HEK293 (cell line): ENCODE measurements around the gene RAF1.

Source experiments
- CTCF ChIA-PET: fragments of 350-600 bp; formaldehyde crosslinking; extraction: SDS; loops from one replicate; lab custom pipeline; 2021; ENCODE audit warnings: antibody characterized with exemption; lab: Yijun Ruan, JAX
- POLR2A ChIA-PET: fragments of 300-600 bp; formaldehyde crosslinking; extraction: SDS; loops from one replicate; lab custom pipeline; 2020; ENCODE audit warnings: antibody characterized with exemption, inconsistent platforms; lab: Yijun Ruan, JAX
- H3K27ac ChIP-seq: fragments of 200-500 bp; sonication (Bioruptor generic); 2 replicates; pipeline ENCODE4 v1.5.1; 2014; ENCODE audit warnings: low read depth, low read length, control low read depth, inconsistent platforms; ENCODE audit errors: extremely low read depth
- H3K36me3 ChIP-seq, 2 experiments: fragments of 200-500 bp in 1 of 2; sonication (Bioruptor generic) in 1 of 2; 1 replicate in 1 of 2; 2 replicates in 1 of 2; pipeline ENCODE4 v1.5.1; 2014 to 2017; ENCODE audit warnings: inconsistent platforms in 2 of 2, low read length in 2 of 2; ENCODE audit not compliant: control insufficient read depth in 2 of 2, insufficient read depth in 1 of 2
- H3K4me1 ChIP-seq: fragments of 200-500 bp; sonication (Bioruptor generic); 2 replicates; pipeline ENCODE4 v1.5.1; 2014; ENCODE audit warnings: mild to moderate bottlenecking, low read length, inconsistent platforms; ENCODE audit not compliant: control insufficient read depth, insufficient read depth
- H3K4me3 ChIP-seq: 2 replicates; pipeline ENCODE4 v1.5.1; 2011; ENCODE audit warnings: low read depth, mild to moderate bottlenecking, control low read depth, low read length, moderate library complexity
- H3K9me3 ChIP-seq: fragments of 200-500 bp; sonication (Bioruptor generic); 2 replicates; pipeline ENCODE4 v1.5.1; 2014; ENCODE audit warnings: low read depth, low read length, inconsistent platforms; ENCODE audit not compliant: control insufficient read depth, insufficient read depth
- KLF7 ChIP-seq: fragments of 450-650 bp; formaldehyde crosslinking; IDR thresholded peaks from 2 replicates; pipeline ENCODE4 v1.5.1; 2016; ENCODE audit warnings: missing biosample characterization, missing genetic modification characterization, borderline replicate concordance
- MZF1 ChIP-seq: fragments of 450-650 bp; formaldehyde crosslinking; IDR thresholded peaks from 2 replicates; pipeline ENCODE4 v1.5.1; 2017; ENCODE audit warnings: missing biosample characterization, missing genetic modification characterization, borderline replicate concordance
- RBAK ChIP-seq: fragments of 450-650 bp; formaldehyde crosslinking; IDR thresholded peaks from 2 replicates; pipeline ENCODE4 v1.5.1; 2016; ENCODE audit warnings: missing biosample characterization, missing genetic modification characterization
- SETDB1 ChIP-seq: IDR thresholded peaks from one replicate; pipeline ENCODE4 v1.6.1; 2017; ENCODE audit warnings: mild to moderate bottlenecking, low read length, moderate library complexity, mixed read lengths; ENCODE audit not compliant: insufficient read length
- TCF7L2 ChIP-seq: IDR thresholded peaks from 2 replicates; pipeline ENCODE4 v1.6.1; 2011; ENCODE audit warnings: low read depth, mild to moderate bottlenecking, inconsistent platforms, low read length, moderate library complexity, borderline replicate concordance
- ZBTB7A ChIP-seq: fragments of 450-650 bp; formaldehyde crosslinking; IDR thresholded peaks from 2 replicates; pipeline ENCODE4 v1.5.1; 2016; ENCODE audit warnings: low read depth, missing biosample characterization, missing genetic modification characterization
- ZNF121 ChIP-seq: fragments of 450-650 bp; formaldehyde crosslinking; IDR thresholded peaks from 2 replicates; pipeline ENCODE4 v1.5.1; 2016; ENCODE audit warnings: missing biosample characterization, missing genetic modification characterization
- ZNF132 ChIP-seq: fragments of 450-650 bp; formaldehyde crosslinking; IDR thresholded peaks from 2 replicates; pipeline ENCODE4 v1.5.1; 2017; ENCODE audit warnings: missing biosample characterization, missing genetic modification characterization, borderline replicate concordance
- ZNF146 ChIP-seq: fragments of 450-650 bp; formaldehyde crosslinking; IDR thresholded peaks from 2 replicates; pipeline ENCODE4 v1.5.1; 2016; ENCODE audit warnings: missing biosample characterization, missing genetic modification characterization
- ZNF19 ChIP-seq: fragments of 450-650 bp; formaldehyde crosslinking; IDR thresholded peaks from 2 replicates; pipeline ENCODE4; 2016; ENCODE audit warnings: missing biosample characterization, missing genetic modification characterization, low read depth
- ZNF214 ChIP-seq: fragments of 450-650 bp; formaldehyde crosslinking; IDR thresholded peaks from 2 replicates; pipeline ENCODE4 v1.5.1; 2017; ENCODE audit warnings: missing biosample characterization, mild to moderate bottlenecking, missing genetic modification characterization, borderline replicate concordance
- ZNF274 ChIP-seq, 2 experiments: fragments of 200-500 bp in 1 of 2; fragments of 450-650 bp in 1 of 2; sonication (Bioruptor generic) in 1 of 2; formaldehyde crosslinking in 1 of 2; IDR thresholded peaks; 2 replicates each; pipeline versions ENCODE4 v1.5.1 to v1.6.1; 2014 to 2016; ENCODE audit warnings: borderline replicate concordance in 1 of 2, inconsistent platforms in 1 of 2, low read length in 1 of 2, missing biosample characterization in 1 of 2, missing genetic modification characterization in 1 of 2
- ZNF311 ChIP-seq: fragments of 450-650 bp; formaldehyde crosslinking; IDR thresholded peaks from 2 replicates; pipeline ENCODE4 v1.5.1; 2017; ENCODE audit warnings: missing biosample characterization, missing genetic modification characterization, borderline replicate concordance
- ZNF350 ChIP-seq: fragments of 450-650 bp; formaldehyde crosslinking; IDR thresholded peaks from 2 replicates; pipeline ENCODE4 v1.5.0; 2017; ENCODE audit warnings: missing biosample characterization, mild to moderate bottlenecking, missing genetic modification characterization
- ZNF433 ChIP-seq: fragments of 450-650 bp; formaldehyde crosslinking; IDR thresholded peaks from 2 replicates; pipeline ENCODE4 v1.5.1; 2016; ENCODE audit warnings: missing biosample characterization, missing genetic modification characterization, low read depth
- ZNF501 ChIP-seq: fragments of 450-650 bp; formaldehyde crosslinking; IDR thresholded peaks from 2 replicates; pipeline ENCODE4 v1.5.1; 2016; ENCODE audit warnings: missing biosample characterization, missing genetic modification characterization
- ZNF544 ChIP-seq: fragments of 450-650 bp; formaldehyde crosslinking; IDR thresholded peaks from 2 replicates; pipeline ENCODE4 v1.5.0; 2017; ENCODE audit warnings: missing biosample characterization, missing genetic modification characterization
- ZNF623 ChIP-seq: fragments of 450-650 bp; formaldehyde crosslinking; IDR thresholded peaks from 2 replicates; pipeline ENCODE4 v1.5.1; 2016; ENCODE audit warnings: missing biosample characterization, missing genetic modification characterization
- ZNF629 ChIP-seq: fragments of 450-650 bp; formaldehyde crosslinking; IDR thresholded peaks from 2 replicates; pipeline ENCODE4 v1.5.1; 2017; ENCODE audit warnings: missing biosample characterization, missing genetic modification characterization
- ZNF654 ChIP-seq: fragments of 450-650 bp; formaldehyde crosslinking; IDR thresholded peaks from 2 replicates; pipeline ENCODE4 v1.5.1; 2016; ENCODE audit warnings: low read depth, missing biosample characterization, missing genetic modification characterization
- ZSCAN23 ChIP-seq: fragments of 450-650 bp; formaldehyde crosslinking; IDR thresholded peaks from 2 replicates; pipeline ENCODE4 v1.5.1; 2016; ENCODE audit warnings: missing biosample characterization, missing genetic modification characterization
- TF ChIP-seq, protein P1 (sequence below): fragments of 450-650 bp; formaldehyde crosslinking; IDR thresholded peaks from 2 replicates; pipeline ENCODE4 v1.5.1; 2017; ENCODE audit warnings: missing biosample characterization, missing genetic modification characterization
- TF ChIP-seq, protein P2 (sequence below): fragments of 450-650 bp; formaldehyde crosslinking; IDR thresholded peaks from 2 replicates; pipeline ENCODE4 v1.5.1; 2016; ENCODE audit warnings: missing biosample characterization, missing genetic modification characterization
- TF ChIP-seq, protein P3 (sequence below): fragments of 450-650 bp; formaldehyde crosslinking; IDR thresholded peaks from 2 replicates; pipeline ENCODE4 v1.5.1; 2016; ENCODE audit warnings: missing biosample characterization, missing genetic modification characterization

Gene RAF1

DNA sequence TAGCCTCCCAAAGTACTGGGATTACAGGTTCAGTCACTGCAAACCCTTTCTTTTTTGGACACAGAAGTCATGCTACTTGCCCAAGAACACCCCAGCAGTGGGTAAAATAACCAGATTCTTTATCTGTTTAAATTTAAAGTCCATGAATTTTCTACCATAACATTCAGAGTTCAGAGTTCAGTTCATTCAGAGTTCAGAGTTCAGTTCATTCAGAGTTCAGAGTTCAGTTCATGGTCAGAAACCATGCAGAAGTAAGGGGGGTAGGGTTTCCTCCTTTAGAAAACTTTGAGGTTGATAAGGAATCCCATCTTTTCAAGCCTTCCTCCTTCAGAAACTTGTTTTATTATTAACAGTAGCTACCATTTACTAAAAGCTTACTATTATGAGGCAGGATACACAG lies 43.2 kb downstream of the RAF1 start:
- POLR2A ChIA-PET: no interaction called here
- Histone ChIP-seq H3K4me3 (no peak overlapping the region), H3K9me3 (no peaks in the 10 kb centered on the region), H3K4me1 (0 out of 2 replicates have a peak, but pooled peaks cover 2% of the 10 kb centered on the region), H3K36me3 (peaks cover 19 to 26% of the 10 kb centered on the region in 2 experiments; a peak in 2 of 3 replicates), H3K27ac (no peak overlapping the region)
- TF ChIP-seq ZNF654 (tag by site-specific recombination): no peak
- no peak for TF ChIP-seq ZNF274 (IDR thresholded peaks at IDR 0.05; ENCODE audit: low read length)
- no peak for TF ChIP-seq ZNF274 (tag by site-specific recombination; IDR thresholded peaks at IDR 0.05; ENCODE audit: borderline replicate concordance)
- no peak for TF ChIP-seq TCF7L2
- TF ChIP-seq ZNF146 (tag by site-specific recombination): no peak
- no peak for TF ChIP-seq ZNF544
- TF ChIP-seq ZNF629 (tag by site-specific recombination): no peak
- TF ChIP-seq ZNF311 (tag by site-specific recombination): no peak
- no peak for TF ChIP-seq ZNF19 (tag by site-specific recombination)
- TF ChIP-seq, protein P1, sequence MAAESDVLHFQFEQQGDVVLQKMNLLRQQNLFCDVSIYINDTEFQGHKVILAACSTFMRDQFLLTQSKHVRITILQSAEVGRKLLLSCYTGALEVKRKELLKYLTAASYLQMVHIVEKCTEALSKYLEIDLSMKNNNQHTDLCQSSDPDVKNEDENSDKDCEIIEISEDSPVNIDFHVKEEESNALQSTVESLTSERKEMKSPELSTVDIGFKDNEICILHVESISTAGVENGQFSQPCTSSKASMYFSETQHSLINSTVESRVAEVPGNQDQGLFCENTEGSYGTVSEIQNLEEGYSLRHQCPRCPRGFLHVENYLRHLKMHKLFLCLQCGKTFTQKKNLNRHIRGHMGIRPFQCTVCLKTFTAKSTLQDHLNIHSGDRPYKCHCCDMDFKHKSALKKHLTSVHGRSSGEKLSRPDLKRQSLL (tag by site-specific recombination): no peak
- no peak for TF ChIP-seq ZNF214 (tag by site-specific recombination)
- TF ChIP-seq SETDB1: no peak
- no peak for TF ChIP-seq ZNF433 (tag by site-specific recombination)
- TF ChIP-seq, protein P2, sequence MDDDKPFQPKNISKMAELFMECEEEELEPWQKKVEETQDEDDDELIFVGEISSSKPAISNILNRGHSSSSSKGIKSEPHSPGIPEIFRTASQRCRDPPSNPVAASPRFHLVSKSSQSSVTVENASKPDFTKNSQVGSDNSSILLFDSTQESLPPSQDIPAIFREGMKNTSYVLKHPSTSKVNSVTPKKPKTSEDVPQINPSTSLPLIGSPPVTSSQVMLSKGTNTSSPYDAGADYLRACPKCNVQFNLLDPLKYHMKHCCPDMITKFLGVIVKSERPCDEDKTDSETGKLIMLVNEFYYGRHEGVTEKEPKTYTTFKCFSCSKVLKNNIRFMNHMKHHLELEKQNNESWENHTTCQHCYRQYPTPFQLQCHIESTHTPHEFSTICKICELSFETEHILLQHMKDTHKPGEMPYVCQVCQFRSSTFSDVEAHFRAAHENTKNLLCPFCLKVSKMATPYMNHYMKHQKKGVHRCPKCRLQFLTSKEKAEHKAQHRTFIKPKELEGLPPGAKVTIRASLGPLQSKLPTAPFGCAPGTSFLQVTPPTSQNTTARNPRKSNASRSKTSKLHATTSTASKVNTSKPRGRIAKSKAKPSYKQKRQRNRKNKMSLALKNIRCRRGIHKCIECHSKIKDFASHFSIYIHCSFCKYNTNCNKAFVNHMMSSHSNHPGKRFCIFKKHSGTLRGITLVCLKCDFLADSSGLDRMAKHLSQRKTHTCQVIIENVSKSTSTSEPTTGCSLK (tag by site-specific recombination): no peak
- no peak for TF ChIP-seq KLF7 (tag by site-specific recombination)
- CTCF ChIA-PET: interaction anchor here (0.6 kb wide), 1 partner anchor 22 kb away, joined by 5 read pairs; no protein-coding TSS in a partner anchor

DNA sequence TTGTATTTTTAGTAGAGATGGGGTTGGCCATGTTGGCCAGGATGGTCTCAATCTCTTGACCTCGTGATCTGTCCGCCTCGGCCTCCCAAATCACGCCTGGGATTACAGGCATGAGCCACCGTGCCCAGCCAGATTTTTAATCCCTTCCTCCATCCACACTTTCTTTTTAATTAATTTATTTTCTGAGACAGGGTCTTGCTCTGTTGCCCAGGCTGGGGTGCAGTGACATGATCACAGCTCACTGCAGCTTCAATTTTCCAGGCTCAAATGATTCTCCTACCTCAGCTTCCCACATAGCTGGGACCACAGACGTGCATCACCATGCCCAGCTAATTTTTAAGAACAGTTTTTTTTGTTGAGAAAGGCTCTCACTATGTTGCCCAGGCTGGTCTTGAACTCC lies 43.6 kb downstream of the RAF1 start:
- Histone ChIP-seq H3K27ac (no peak overlapping the region), H3K4me1 (no peaks in the 10 kb centered on the region), H3K9me3 (no peaks in the 10 kb centered on the region), H3K4me3 (no peak overlapping the region), H3K36me3 (peaks cover 21 to 30% of the 10 kb centered on the region in 2 experiments; a peak in 2 of 3 replicates)
- TF ChIP-seq MZF1: no peak
- peak; percentile 74; the same call in 1 of the 2 replicates for TF ChIP-seq ZNF121
- no peak for TF ChIP-seq ZNF132 (tag by site-specific recombination)
- no peak for TF ChIP-seq ZNF350 (tag by site-specific recombination)
- no peak for TF ChIP-seq ZNF501
- CTCF ChIA-PET: interaction anchor here (0.6 kb wide), 1 partner anchor 23 kb away, joined by 5 read pairs; no protein-coding TSS in a partner anchor
- POLR2A ChIA-PET: no interaction called here

DNA sequence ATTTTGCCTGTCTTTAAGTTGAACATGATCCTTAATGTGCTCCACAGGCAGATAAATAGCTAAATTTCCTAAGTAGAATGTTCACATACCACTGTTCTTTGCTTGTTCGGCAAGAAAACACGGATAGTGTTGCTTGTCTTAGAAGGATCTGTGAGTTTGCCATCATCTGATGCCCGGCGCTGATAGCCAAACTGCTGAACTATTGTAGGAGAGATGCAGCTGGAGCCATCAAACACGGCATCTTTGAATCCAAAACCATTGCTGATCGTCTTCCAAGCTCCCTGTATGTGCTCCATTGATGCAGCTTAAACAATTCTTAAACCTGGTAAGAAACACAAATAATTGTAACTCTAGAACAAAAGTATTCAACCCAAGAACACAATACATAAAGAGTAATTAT lies 45.5 kb downstream of the RAF1 start:
- no peaks in the 10 kb centered on the region for H3K9me3 ChIP-seq
- CTCF ChIA-PET: no interaction called here
- H3K27ac ChIP-seq: no peak overlapping the region
- no peaks in the 10 kb centered on the region for H3K4me1 ChIP-seq
- H3K36me3 ChIP-seq: peaks cover 25 to 36% of the 10 kb centered on the region in 2 experiments
- POLR2A ChIA-PET: interaction anchor here (0.6 kb wide), 1 partner anchor 22 kb away, joined by 3 read pairs; no protein-coding TSS in a partner anchor
- no peak overlapping the region for H3K4me3 ChIP-seq
- TF ChIP-seq ZNF623 (tag by site-specific recombination) (no peak), RBAK (tag by site-specific recombination) (no peak), ZBTB7A (tag by site-specific recombination) (no peak), ZSCAN23 (tag by site-specific recombination) (no peak), KLF7 (tag by site-specific recombination) (no peak)
- TF ChIP-seq, protein P2 (tag by site-specific recombination): no peak
- TF ChIP-seq, protein P3, sequence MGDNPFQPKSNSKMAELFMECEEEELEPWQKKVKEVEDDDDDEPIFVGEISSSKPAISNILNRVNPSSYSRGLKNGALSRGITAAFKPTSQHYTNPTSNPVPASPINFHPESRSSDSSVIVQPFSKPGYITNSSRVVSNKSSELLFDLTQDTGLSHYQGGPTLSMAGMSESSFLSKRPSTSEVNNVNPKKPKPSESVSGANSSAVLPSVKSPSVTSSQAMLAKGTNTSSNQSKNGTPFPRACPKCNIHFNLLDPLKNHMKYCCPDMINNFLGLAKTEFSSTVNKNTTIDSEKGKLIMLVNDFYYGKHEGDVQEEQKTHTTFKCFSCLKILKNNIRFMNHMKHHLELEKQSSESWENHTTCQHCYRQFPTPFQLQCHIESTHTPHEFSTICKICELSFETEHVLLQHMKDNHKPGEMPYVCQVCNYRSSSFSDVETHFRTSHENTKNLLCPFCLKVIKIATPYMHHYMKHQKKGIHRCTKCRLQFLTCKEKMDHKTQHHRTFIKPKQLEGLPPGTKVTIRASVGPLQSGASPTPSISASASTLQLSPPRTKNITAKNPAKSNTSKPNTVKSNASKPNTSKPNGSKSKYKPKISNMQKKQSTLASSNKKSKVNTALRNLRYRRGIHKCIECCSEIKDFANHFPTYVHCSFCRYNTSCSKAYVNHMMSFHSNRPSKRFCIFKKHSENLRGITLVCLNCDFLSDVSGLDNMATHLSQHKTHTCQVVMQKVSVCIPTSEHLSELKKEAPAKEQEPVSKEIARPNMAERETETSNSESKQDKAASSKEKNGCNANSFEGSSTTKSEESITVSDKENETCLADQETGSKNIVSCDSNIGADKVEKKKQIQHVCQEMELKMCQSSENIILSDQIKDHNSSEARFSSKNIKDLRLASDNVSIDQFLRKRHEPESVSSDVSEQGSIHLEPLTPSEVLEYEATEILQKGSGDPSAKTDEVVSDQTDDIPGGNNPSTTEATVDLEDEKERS (tag by site-specific recombination): no peak
